ENCODE data around the gene DNMT3A. TPM values are rescaled to one million over a fixed set of nuclear protein-coding genes. Genes with fewer than 3 reads are reported as not detected.
A peak's percentile ranks its signal among the peaks of the same experiment; 100 is the strongest.

The DNMT3A gene
- total RNA-seq, 1 experiment from 2014 or later = 215 TPM

DNA sequence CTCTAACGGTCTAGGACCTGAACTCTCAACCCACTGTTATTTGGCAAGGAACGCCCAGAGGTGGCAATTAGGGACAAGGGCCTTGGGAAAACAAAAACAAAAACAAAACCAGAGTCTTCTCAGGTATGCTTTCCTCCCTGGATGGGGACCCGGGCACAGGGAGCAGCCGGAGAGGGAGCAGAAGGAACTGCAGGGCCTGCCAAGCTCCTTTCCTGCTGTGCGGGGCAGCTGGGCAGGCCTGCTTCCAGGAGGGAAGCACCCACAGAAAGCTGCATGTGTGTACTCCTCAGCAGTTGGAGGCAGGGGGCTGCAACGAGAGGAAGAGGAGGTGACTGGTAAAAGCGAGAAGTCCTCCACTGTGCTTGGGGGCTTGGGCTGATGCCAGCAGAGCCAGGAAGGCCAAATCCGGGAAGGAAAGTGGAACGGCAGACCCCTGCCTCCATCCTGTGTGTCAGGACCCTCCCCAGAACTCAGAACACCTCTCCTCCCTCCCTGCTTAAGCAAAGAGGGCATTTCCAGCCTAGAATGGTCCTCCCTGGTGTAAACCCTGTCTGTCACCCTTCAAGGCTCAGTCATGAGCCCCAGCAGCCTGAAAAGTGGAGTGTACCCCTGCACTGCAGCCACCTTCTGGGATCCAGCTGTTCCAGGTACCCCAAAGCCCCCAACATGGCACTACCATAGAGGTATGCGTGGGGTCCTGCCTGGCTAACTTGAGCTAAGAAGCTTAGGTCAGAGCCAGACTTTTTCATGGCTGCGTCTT lies 56.3 kb downstream of the DNMT3A start:
- no peaks in the 10 kb centered on the region for H3K27me3 ChIP-seq (ENCODE audit: insufficient read depth, low read length)
- no peak overlapping the region for H2BK12ac ChIP-seq (ENCODE audit: insufficient read length, low read depth, low read length)
- H3K79me2 ChIP-seq (ENCODE audit: insufficient read depth, low read length) = no peaks in the 10 kb centered on the region
- no peak overlapping the region for H3K4me3 Mint-ChIP-seq
- TF ChIP-seq, protein P1, sequence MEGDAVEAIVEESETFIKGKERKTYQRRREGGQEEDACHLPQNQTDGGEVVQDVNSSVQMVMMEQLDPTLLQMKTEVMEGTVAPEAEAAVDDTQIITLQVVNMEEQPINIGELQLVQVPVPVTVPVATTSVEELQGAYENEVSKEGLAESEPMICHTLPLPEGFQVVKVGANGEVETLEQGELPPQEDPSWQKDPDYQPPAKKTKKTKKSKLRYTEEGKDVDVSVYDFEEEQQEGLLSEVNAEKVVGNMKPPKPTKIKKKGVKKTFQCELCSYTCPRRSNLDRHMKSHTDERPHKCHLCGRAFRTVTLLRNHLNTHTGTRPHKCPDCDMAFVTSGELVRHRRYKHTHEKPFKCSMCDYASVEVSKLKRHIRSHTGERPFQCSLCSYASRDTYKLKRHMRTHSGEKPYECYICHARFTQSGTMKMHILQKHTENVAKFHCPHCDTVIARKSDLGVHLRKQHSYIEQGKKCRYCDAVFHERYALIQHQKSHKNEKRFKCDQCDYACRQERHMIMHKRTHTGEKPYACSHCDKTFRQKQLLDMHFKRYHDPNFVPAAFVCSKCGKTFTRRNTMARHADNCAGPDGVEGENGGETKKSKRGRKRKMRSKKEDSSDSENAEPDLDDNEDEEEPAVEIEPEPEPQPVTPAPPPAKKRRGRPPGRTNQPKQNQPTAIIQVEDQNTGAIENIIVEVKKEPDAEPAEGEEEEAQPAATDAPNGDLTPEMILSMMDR (conservative IDR thresholded peaks at IDR 0.05) = no peak
- H3T11ph ChIP-seq (ENCODE audit: low read length) = no peak overlapping the region
- peaks cover 1% of the 10 kb centered on the region for H3K27me3 Mint-ChIP-seq (ENCODE audit: low read depth)
- H3K56ac ChIP-seq (ENCODE audit: insufficient read length, low read depth, low read length) = no peak overlapping the region
- H3K36me3 Mint-ChIP-seq (ENCODE audit: insufficient read depth in 1 of 3, low read depth in 3 of 3) = peaks cover 0 to 8% (median 4%) of the 10 kb centered on the region in 3 experiments; a peak in 2 of 7 replicates
- H4K20me1 ChIP-seq (ENCODE audit: control insufficient read depth, insufficient read depth, insufficient read length) = no peaks in the 10 kb centered on the region
- H3K27ac Mint-ChIP-seq = peak overlapping the region in 2 of 3 experiments; percentile 44 to 50; a peak in 4 of 7 replicates
- H4K8ac ChIP-seq (replicated peaks; ENCODE audit: insufficient read length, low read depth, low read length) = no peak overlapping the region
- no peak overlapping the region for H2BK5ac ChIP-seq (ENCODE audit: insufficient read length, low read length)
- H4K5ac ChIP-seq (ENCODE audit: insufficient read length, low read depth, low read length) = no peak overlapping the region
- H3K23ac ChIP-seq (ENCODE audit: insufficient read length, low read depth, low read length) = no peak overlapping the region
- H3K4me1 ChIP-seq (ENCODE audit: insufficient read depth, low read length) = peaks cover 7% of the 10 kb centered on the region; the same call in 1 of the 2 replicates
- H3K9ac ChIP-seq (ENCODE audit: extremely low read depth, insufficient read length, low read length) = no peak overlapping the region
- no peak overlapping the region for H2BK15ac ChIP-seq (ENCODE audit: low read depth, low read length)
- no peak overlapping the region for H2AK5ac ChIP-seq (ENCODE audit: insufficient read length, low read length)
- H3K14ac ChIP-seq (ENCODE audit: insufficient read depth, low read length) = no peak overlapping the region; the same call in 1 of the 2 replicates
- no peaks in the 10 kb centered on the region for H3K9me3 ChIP-seq (ENCODE audit: control insufficient read depth, low read depth, low read length)
- H3K27ac ChIP-seq (ENCODE audit: insufficient read length, low read depth, low read length) = no peak overlapping the region
- H3K4ac ChIP-seq (ENCODE audit: low read depth, low read length) = no peak overlapping the region
- peaks cover 21 to 27% of the 10 kb centered on the region in 2 experiments for H3K4me1 Mint-ChIP-seq
- no peak overlapping the region for H2BK120ac ChIP-seq (ENCODE audit: low read depth, low read length, poor library complexity, severe bottlenecking)
- no peaks in the 10 kb centered on the region for H3K23me2 ChIP-seq (ENCODE audit: insufficient read length, low read depth, low read length, poor library complexity, severe bottlenecking)
- H2BK20ac ChIP-seq (ENCODE audit: low read depth, low read length, poor library complexity, severe bottlenecking) = no peak overlapping the region
- DNase-seq = no peak
- no peaks in the 10 kb centered on the region for H3K79me1 ChIP-seq (ENCODE audit: insufficient read depth, low read depth, low read length, poor library complexity, severe bottlenecking)
- H3K18ac ChIP-seq (ENCODE audit: insufficient read length, low read depth, low read length) = peak overlapping the region; percentile 11
- no peak overlapping the region for H3K4me2 ChIP-seq (ENCODE audit: insufficient read depth, insufficient read length, low read length)
- H3K9me3 Mint-ChIP-seq = no peaks in the 10 kb centered on the region; a peak in 1 of 5 replicates
- no peak overlapping the region for H4K91ac ChIP-seq (ENCODE audit: insufficient read length, low read depth, low read length)
- no peak overlapping the region for H2AFZ ChIP-seq (ENCODE audit: low read length)
- no CpG with 5 or more reads among the region's 11 CpGs for whole genome bisulfite sequencing (ENCODE audit: extremely low coverage, insufficient read length, low lambda C conversion rate)

Data from H9 (cell line).